GM13976 (cell line): ENCODE measurements around the gene TMEM131.

ENCODE experiments used
- DNase-seq: peaks from one replicate; pipeline ENCODE4 v3.0.0; 2012; ENCODE audit warnings: low spot score
- CTCF ChIP-seq: IDR thresholded peaks from 2 replicates; pipeline ENCODE4 v1.5.1; 2012; ENCODE audit warnings: borderline replicate concordance, mild to moderate bottlenecking; ENCODE audit not compliant: insufficient read depth; ENCODE audit errors: extremely low read depth, missing control alignments, control extremely low read depth
- in situ Hi-C: fragments of 300-500 bp; cut with MboI; formaldehyde crosslinking; loops from one replicate; pipeline ENCODE4 v1.12.0; 2022; ENCODE audit warnings: low sequenced_read_pairs, mixed read lengths, inconsistent platforms; ENCODE audit not compliant: unreplicated experiment

The TMEM131 gene

GRCh38 chr2:97731274-97732020 lies 264.3 kb downstream of the TMEM131 start:
- TF ChIP-seq CTCF = no peak
- in situ Hi-C loops = no loop called here
- no peak for DNase-seq

GRCh38 chr2:97730245-97730644 lies 265.5 kb downstream of the TMEM131 start:
- no peak for DNase-seq
- in situ Hi-C loops = no loop called here
- TF ChIP-seq CTCF = no peak

- in situ Hi-C loops = no loop called here
- no peak for TF ChIP-seq CTCF
- DNase-seq = no peak
These were observed 267.5 kb downstream of the TMEM131 start for GRCh38 chr2:97728091-97728731.

GRCh38 chr2:97727296-97727695 lies 268.5 kb downstream of the TMEM131 start:
- in situ Hi-C loops = no loop called here
- TF ChIP-seq CTCF = no peak
- no peak for DNase-seq

- DNase-seq = no peak
- in situ Hi-C loops = no loop called here
- no peak for TF ChIP-seq CTCF
These were observed 269.3 kb downstream of the TMEM131 start for GRCh38 chr2:97726261-97727064.

- in situ Hi-C loops = no loop called here
- no peak for DNase-seq
- no peak for TF ChIP-seq CTCF
These were observed 270.6 kb downstream of the TMEM131 start for GRCh38 chr2:97724946-97725688.
